GM12878 (cell line): ENCODE results near the gene TAF6. TPM values are rescaled to one million over a fixed set of nuclear protein-coding genes. Genes with fewer than 3 reads are reported as not detected.
A peak's percentile ranks its signal among the peaks of the same experiment; 100 is the strongest.

Experiments
- ATAC-seq: fragments of 200-7000 bp; cut with Tn5 transposase; 3 replicates; pipeline ENCODE4 v1.9.1; 2020; ENCODE audit warnings: mild to moderate bottlenecking, moderate library complexity
- BruUV-seq: library from RNA; stranded (reverse); fragments of 400-500 nt; replicated peaks from 2 replicates; lab custom pipeline; 2021; lab: Mats Ljungman, UMichigan
- CTCF ChIA-PET: fragments of 300-600 bp; sonication (Branson Sonifier 250); formaldehyde crosslinking; extraction: SDS; loops from one replicate; lab custom pipeline; 2021; ENCODE audit warnings: inconsistent platforms; lab: Yijun Ruan, JAX
- POLR2A ChIA-PET: fragments of 350-600 bp; formaldehyde crosslinking; extraction: SDS; loops from one replicate; lab custom pipeline; 2021; ENCODE audit warnings: inconsistent platforms; lab: Charles Lee
- RAD21 ChIA-PET: fragments of 300-600 bp; sonication (Branson Sonifier 250); formaldehyde crosslinking; loops from one replicate; lab custom pipeline; 2023; ENCODE audit warnings: antibody characterized with exemption; ENCODE audit not compliant: unreplicated experiment; lab: Charles Lee
- SMC1A ChIA-PET: fragments of 300-600 bp; sonication (Branson Sonifier 250); formaldehyde crosslinking; loops from one replicate; lab custom pipeline; 2023; ENCODE audit not compliant: unreplicated experiment, uncharacterized antibody; lab: Charles Lee
- DNase-seq: peaks from one replicate; pipeline ENCODE4 v3.0.0-alpha.2; 2011; ENCODE audit warnings: low read depth, low spot score
- FAIRE-seq: peaks from 3 replicates; lab custom pipeline; 2011; peaks lifted over from hg19 to GRCh38; lab: Jason Lieb, UNC
- H2AFZ ChIP-seq: 2 replicates; pipeline ENCODE4 v1.6.0; 2011; ENCODE audit warnings: low read depth, low read length, control low read depth; ENCODE audit not compliant: control insufficient read depth
- H3K27ac ChIP-seq: 2 replicates; pipeline ENCODE4 v1.5.1; 2011; ENCODE audit warnings: control low read depth; ENCODE audit not compliant: control insufficient read depth, insufficient read depth
- H3K27me3 ChIP-seq, 2 experiments: replicated peaks in 1 of 2; 2 replicates each; pipeline versions ENCODE4 v1.6.0 to v1.6.1; 2011; ENCODE audit warnings: low read length in 1 of 2; ENCODE audit not compliant: control insufficient read depth in 2 of 2, insufficient read depth in 2 of 2
- H3K36me3 ChIP-seq, 2 experiments: 2 replicates each; pipeline ENCODE4 v1.5.1; 2011; ENCODE audit warnings: low read length in 1 of 2; ENCODE audit not compliant: control insufficient read depth in 2 of 2, insufficient read depth in 2 of 2
- H3K4me1 ChIP-seq: 2 replicates; pipeline ENCODE4 v1.6.1; 2011; ENCODE audit warnings: mild to moderate bottlenecking, low read length, moderate library complexity, mixed read lengths; ENCODE audit not compliant: control insufficient read depth, insufficient read depth
- H3K4me2 ChIP-seq: 2 replicates; pipeline ENCODE4 v1.6.0; 2011; ENCODE audit warnings: control low read depth; ENCODE audit not compliant: control insufficient read depth, insufficient read depth
- H3K4me3 ChIP-seq: fragments of 200-600 bp; sonication (generic); 2 replicates; pipeline ENCODE4 v1.5.1; 2016
- H3K79me2 ChIP-seq: 2 replicates; pipeline ENCODE4 v1.6.0; 2011; ENCODE audit warnings: low read length; ENCODE audit not compliant: control insufficient read depth, insufficient read depth
- H3K9ac ChIP-seq: 2 replicates; pipeline ENCODE4 v1.8.0; 2011; ENCODE audit warnings: low read length, control low read depth, mixed read lengths; ENCODE audit not compliant: control insufficient read depth, insufficient read depth
- H3K9me3 ChIP-seq: replicated peaks from 3 replicates; pipeline ENCODE4 v1.5.1; 2011; ENCODE audit warnings: mild to moderate bottlenecking, low read length; ENCODE audit not compliant: control insufficient read depth, insufficient read depth
- H4K20me1 ChIP-seq: 2 replicates; pipeline ENCODE4 v1.6.0; 2011; ENCODE audit not compliant: control insufficient read depth, insufficient read depth
- ASH2L ChIP-seq: fragments of 300-600, 200-600 bp; sonication (generic); IDR thresholded peaks from 2 replicates; pipeline ENCODE4 v1.6.1; 2017; ENCODE audit warnings: low read depth, mild to moderate bottlenecking, borderline replicate concordance
- E4F1 ChIP-seq: fragments of 450-650 bp; IDR thresholded peaks from 2 replicates; pipeline ENCODE4 v1.6.1; 2018; ENCODE audit warnings: borderline replicate concordance, mild to moderate bottlenecking; ENCODE audit not compliant: partially characterized antibody
- NFIC ChIP-seq: IDR thresholded peaks from 2 replicates; pipeline ENCODE4 v1.6.1; 2012; ENCODE audit warnings: low read depth, mild to moderate bottlenecking, inconsistent platforms, low read length, moderate library complexity
- NFYA ChIP-seq: IDR thresholded peaks from 2 replicates; pipeline ENCODE4 v1.6.1; 2011; ENCODE audit warnings: low read depth, mild to moderate bottlenecking, low read length, improper control_type of control experiment, borderline replicate concordance
- NRF1 ChIP-seq: conservative IDR thresholded peaks from 2 replicates; pipeline ENCODE4 v1.6.1; 2011; ENCODE audit warnings: mild to moderate bottlenecking, low read depth, low read length, improper control_type of control experiment
- PAX8 ChIP-seq: fragments of 450-650 bp; IDR thresholded peaks from 2 replicates; pipeline ENCODE4 v1.6.1; 2017; ENCODE audit warnings: mild to moderate bottlenecking, moderate library complexity
- RBBP5 ChIP-seq: fragments of 200-600 bp; sonication (generic); conservative IDR thresholded peaks from 2 replicates; pipeline ENCODE4 v1.6.1; 2016
- RELB ChIP-seq: fragments of 450-650 bp; IDR thresholded peaks from 2 replicates; pipeline ENCODE4 v1.6.1; 2017; ENCODE audit warnings: low read depth, mild to moderate bottlenecking, moderate library complexity
- SREBF1 ChIP-seq: IDR thresholded peaks from 2 replicates; pipeline ENCODE4 v1.6.1; 2012; ENCODE audit warnings: mild to moderate bottlenecking, low read length
- SREBF2 ChIP-seq: IDR thresholded peaks from 2 replicates; pipeline ENCODE4 v1.6.1; 2012; ENCODE audit warnings: mild to moderate bottlenecking, low read length
- USF1 ChIP-seq: IDR thresholded peaks from 2 replicates; pipeline ENCODE4 v1.6.1; 2011; ENCODE audit warnings: borderline replicate concordance, low read depth, mild to moderate bottlenecking, moderate library complexity, mixed read lengths, low read length; ENCODE audit not compliant: insufficient read depth; ENCODE audit errors: extremely low read length
- ZNF207 ChIP-seq: fragments of 450-650 bp; IDR thresholded peaks from 2 replicates; pipeline ENCODE4 v1.6.1; 2014; ENCODE audit warnings: antibody characterized with exemption, mild to moderate bottlenecking, borderline replicate concordance
- ZNF622 ChIP-seq: fragments of 450-650 bp; IDR thresholded peaks from 2 replicates; pipeline ENCODE4 v1.6.1; 2017; ENCODE audit warnings: mild to moderate bottlenecking, inconsistent platforms
- WGBS: methylation state at CpG from one replicate; pipeline ENCODE4 v1.1.6; 2016; ENCODE audit warnings: low lambda C conversion rate; ENCODE audit not compliant: insufficient replicate concordance, insufficient coverage; ENCODE audit errors: missing lambda C conversion rate; 5-methylcytosine and 5-hydroxymethylcytosine counted together
- in situ Hi-C: fragments of 300-500 bp; cut with MboI; formaldehyde crosslinking; loops from 9 replicates; pipeline ENCODE4 v1.14.3; 2018; ENCODE audit warnings: mixed read lengths
- intact Hi-C: fragments of 100-400 bp; cut with micrococcal nuclease; formaldehyde crosslinking; loops from one replicate; pipeline ENCODE4 v1.14.2; 2022; ENCODE audit not compliant: unreplicated experiment
- polyA plus RNA-seq, 11 experiments: library from polyadenylated mRNA; depleted of rRNA in 4 of 11; unstranded in 6 of 11; stranded (reverse) in 5 of 11; fragments of >200 nt; fragmentation: Nextera tagmentation in 4 of 11; fragmentation: Illumina TruSeq in 1 of 11; extraction: Ambion mirVana in 4 of 11; extraction: Trizol in 1 of 11; gene quantifications; 1 replicate in 1 of 11; 2 replicates in 10 of 11; pipeline versions ENCODE4 v1.2.1 to v1.2.3, GENCODE V29; 2011 to 2016; ENCODE audit warnings: inconsistent platforms in 2 of 11, missing spikeins in 2 of 11, low read depth in 1 of 11
- total RNA-seq, 4 experiments: library from RNA; depleted of rRNA in 3 of 4; stranded (reverse); fragments of >200 nt in 3 of 4; fragmentation: Illumina TruSeq in 1 of 4; extraction: Trizol in 1 of 4; gene quantifications; 2 replicates each; pipeline versions ENCODE4 v1.2.1 to v1.2.3, GENCODE V29; 2013 to 2021
- TF ChIP-seq, protein P1 (sequence below): IDR thresholded peaks from 2 replicates; pipeline ENCODE4 v1.6.1; 2011; ENCODE audit warnings: borderline replicate concordance, low read depth, mild to moderate bottlenecking, moderate library complexity, low read length; ENCODE audit not compliant: insufficient read depth, poor library complexity, severe bottlenecking

The TAF6 gene
- total and polyA plus RNA-seq, 10 of the 15 experiments (the other 5 are each of a cell fraction or from before 2014, with no cell fraction given) = 0.27 to 42.6 (median 17.0) TPM

DNA sequence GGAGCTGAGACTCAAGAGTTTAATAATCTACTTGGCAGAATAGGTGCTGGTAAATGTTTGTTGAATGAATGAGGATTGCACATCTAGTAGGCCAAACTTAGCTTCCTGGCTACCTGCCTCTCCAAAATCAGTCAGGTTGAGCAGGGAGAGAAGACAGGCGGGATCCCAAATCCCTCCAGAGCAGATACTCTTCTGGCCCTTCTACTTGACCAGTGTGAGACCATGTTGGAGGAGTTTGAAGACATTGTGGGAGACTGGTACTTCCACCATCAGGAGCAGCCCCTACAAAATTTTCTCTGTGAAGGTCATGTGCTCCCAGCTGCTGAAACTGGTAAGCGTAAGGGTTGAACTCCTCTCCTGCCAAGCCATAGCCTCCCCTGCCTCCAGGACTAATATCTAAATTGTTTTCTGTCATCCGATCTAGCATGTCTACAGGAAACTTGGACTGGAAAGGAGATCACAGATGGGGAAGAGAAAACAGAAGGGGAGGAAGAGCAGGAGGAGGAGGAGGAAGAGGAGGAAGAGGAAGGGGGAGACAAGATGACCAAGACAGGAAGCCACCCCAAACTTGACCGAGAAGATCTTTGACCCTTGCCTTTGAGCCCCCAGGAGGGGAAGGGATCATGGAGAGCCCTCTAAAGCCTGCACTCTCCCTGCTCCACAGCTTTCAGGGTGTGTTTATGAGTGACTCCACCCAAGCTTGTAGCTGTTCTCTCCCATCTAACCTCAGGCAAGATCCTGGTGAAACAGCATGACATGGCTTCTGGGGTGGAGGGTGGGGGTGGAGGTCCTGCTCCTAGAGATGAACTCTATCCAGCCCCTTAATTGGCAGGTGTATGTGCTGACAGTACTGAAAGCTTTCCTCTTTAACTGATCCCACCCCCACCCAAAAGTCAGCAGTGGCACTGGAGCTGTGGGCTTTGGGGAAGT lies 5.4 kb upstream of the TAF6 start:
- no peaks in the 10 kb centered on the region for H4K20me1 ChIP-seq
- WGBS = 74% methylated on average over 4 of the region's 4 CpGs
- ChIA-PET SMC1A (interaction anchor here (1.1 to 2.2 kb wide), 4 partner anchors 23 to 133 kb away, joined by 3 to 9 read pairs (median 4); partner anchors contain the start of genes AP4M1 and MCM7), RAD21 (interaction anchor here (1.5 kb wide), 1 partner anchor 23 kb away, joined by 5 read pairs; the partner anchor contains the start of genes AP4M1 and MCM7), POLR2A (interaction anchor here (0.5 to 2.3 kb wide), 10 partner anchors 13 to 765 kb away, joined by 3 to 18 read pairs (median 3); partner anchors contain the start of genes AP4M1, COPS6 and MCM7), CTCF (interaction anchor here (0.7 to 1.1 kb wide), 5 partner anchors 8 to 127 kb away, joined by 3 to 5 read pairs (median 3); partner anchors contain the start of genes AP4M1 and MCM7)
- intact Hi-C loops (loop anchor here (5.0 kb wide), 2 partner anchors 132 to 147 kb away; partner anchors contain the start of gene AZGP1), in situ Hi-C loops (no loop called here)
- no peak overlapping the region for H3K4me3 ChIP-seq
- H3K4me1 ChIP-seq = peaks cover 21% of the 10 kb centered on the region
- DNase-seq = no peak
- no TSS peak for BruUV-seq
- ATAC-seq = no peak
- no peaks in the 10 kb centered on the region for H3K9me3 ChIP-seq
- H3K27ac ChIP-seq = no peak overlapping the region
- H3K79me2 ChIP-seq = peaks cover 14% of the 10 kb centered on the region
- no peaks in the 10 kb centered on the region; a peak in 1 of 4 replicates for H3K36me3 ChIP-seq
- peak overlapping the region; percentile 81; the same call in 1 of the 2 replicates for H3K4me2 ChIP-seq
- H3K9ac ChIP-seq = no peak overlapping the region
- no peaks in the 10 kb centered on the region for H3K27me3 ChIP-seq
- no peak overlapping the region for H2AFZ ChIP-seq
- FAIRE-seq = no peak
- TF ChIP-seq RBBP5 (no peak), USF1 (no peak), NRF1 (no peak), NFIC (no peak), E4F1 (no peak), SREBF1 (no peak), ZNF622 (no peak), SREBF2 (no peak), ASH2L (no peak), ZNF207 (no peak), RELB (no peak), NFYA (no peak), PAX8 (no peak)
- TF ChIP-seq, protein P1, sequence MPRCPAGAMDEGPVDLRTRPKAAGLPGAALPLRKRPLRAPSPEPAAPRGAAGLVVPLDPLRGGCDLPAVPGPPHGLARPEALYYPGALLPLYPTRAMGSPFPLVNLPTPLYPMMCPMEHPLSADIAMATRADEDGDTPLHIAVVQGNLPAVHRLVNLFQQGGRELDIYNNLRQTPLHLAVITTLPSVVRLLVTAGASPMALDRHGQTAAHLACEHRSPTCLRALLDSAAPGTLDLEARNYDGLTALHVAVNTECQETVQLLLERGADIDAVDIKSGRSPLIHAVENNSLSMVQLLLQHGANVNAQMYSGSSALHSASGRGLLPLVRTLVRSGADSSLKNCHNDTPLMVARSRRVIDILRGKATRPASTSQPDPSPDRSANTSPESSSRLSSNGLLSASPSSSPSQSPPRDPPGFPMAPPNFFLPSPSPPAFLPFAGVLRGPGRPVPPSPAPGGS = no peak
